GM10266 (cell line): ENCODE results near the gene CELF2.
"Not testable (repeated sequence)": the region's sequence is repeated elsewhere in the genome, so short reads cannot be mapped to it uniquely, and the experiment has no call there.

Source experiments
- DNase-seq: peaks from one replicate; pipeline ENCODE4 v3.0.0; 2012; ENCODE audit errors: extremely low spot score
- CTCF ChIP-seq: IDR thresholded peaks from 2 replicates; pipeline ENCODE4 v1.5.1; 2012; ENCODE audit warnings: mild to moderate bottlenecking, low read depth; ENCODE audit not compliant: control insufficient read depth, insufficient read depth; ENCODE audit errors: missing control alignments

The CELF2 gene

GRCh38 chr10:11118686-11119085 lies 101.0 kb downstream of the CELF2 start:
- no peak for DNase-seq

GRCh38 chr10:11119843-11120242 lies 102.2 kb downstream of the CELF2 start:
- TF ChIP-seq CTCF: no peak
- DNase-seq: no peak

More at GRCh38 chr10:11118686-11119085, 101.0 kb downstream of the CELF2 start:
- TF ChIP-seq CTCF: no peak

GRCh38 chr10:11120711-11121110 lies 103.0 kb downstream of the CELF2 start:
- no peak for DNase-seq
- TF ChIP-seq CTCF: no peak

- not testable (repeated sequence) for DNase-seq
These were observed 106.2 kb downstream of the CELF2 start for GRCh38 chr10:11123892-11124291.

- DNase-seq: no peak
- no peak for TF ChIP-seq CTCF
These were observed 107.3 kb downstream of the CELF2 start for GRCh38 chr10:11125004-11125403.

GRCh38 chr10:11127017-11127416 lies 109.3 kb downstream of the CELF2 start:
- DNase-seq: not testable (repeated sequence)

GRCh38 chr10:11131112-11131639 lies 113.5 kb downstream of the CELF2 start:
- no peak for TF ChIP-seq CTCF
- DNase-seq: no peak

- no peak for DNase-seq
- no peak for TF ChIP-seq CTCF
These were observed 116.7 kb downstream of the CELF2 start for GRCh38 chr10:11134411-11134810.
